Measurements from ENCODE around the gene TSPAN9.

DNA sequence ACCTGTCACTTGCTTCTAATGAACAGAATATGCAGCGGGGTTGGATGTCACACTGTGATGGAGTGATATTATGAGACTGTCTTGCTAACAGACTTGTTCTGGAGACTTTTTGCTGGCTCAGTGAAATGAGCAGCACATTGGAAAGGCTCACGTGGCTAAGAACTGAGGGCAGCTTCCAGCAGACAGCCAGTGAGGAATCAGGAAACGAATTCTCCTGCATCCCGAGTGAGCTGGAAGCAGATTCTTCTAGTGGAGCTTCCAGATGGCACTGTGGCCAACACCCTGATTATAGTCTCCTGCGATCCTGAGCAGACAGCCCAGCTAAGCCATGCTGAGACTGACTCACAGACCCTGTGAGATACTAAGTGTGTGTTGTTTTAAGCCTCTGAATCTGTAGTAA lies 16.1 kb upstream of the TSPAN9 start:
- TF ChIP-seq POLR2A (IDR thresholded peaks at IDR 0.05; ENCODE audit: borderline replicate concordance, extremely low read depth, insufficient read depth, insufficient read length) = no peak
- no peak for TF ChIP-seq EZH2 (IDR thresholded peaks at IDR 0.05)
- no peak for TF ChIP-seq POLR2AphosphoS5 (IDR thresholded peaks at IDR 0.05; ENCODE audit: low read depth, low read length)
- no peak for TF ChIP-seq CTCF (IDR thresholded peaks at IDR 0.05 in 2 of 3, conservative IDR thresholded peaks at IDR 0.05 in 1 of 3; ENCODE audit: borderline replicate concordance in 1 of 3, insufficient read depth in 1 of 3, low read depth in 2 of 3, low read length in 2 of 3)
- TF ChIP-seq JUND (IDR thresholded peaks at IDR 0.05) = no peak
- TF ChIP-seq ZBTB33 (IDR thresholded peaks at IDR 0.05; ENCODE audit: extremely low read depth, insufficient replicate concordance, low read length) = no peak
- no peak for TF ChIP-seq TCF7L2 (IDR thresholded peaks at IDR 0.05; ENCODE audit: borderline replicate concordance, extremely low read depth, insufficient read depth, insufficient read length)
- TF ChIP-seq, protein P1, sequence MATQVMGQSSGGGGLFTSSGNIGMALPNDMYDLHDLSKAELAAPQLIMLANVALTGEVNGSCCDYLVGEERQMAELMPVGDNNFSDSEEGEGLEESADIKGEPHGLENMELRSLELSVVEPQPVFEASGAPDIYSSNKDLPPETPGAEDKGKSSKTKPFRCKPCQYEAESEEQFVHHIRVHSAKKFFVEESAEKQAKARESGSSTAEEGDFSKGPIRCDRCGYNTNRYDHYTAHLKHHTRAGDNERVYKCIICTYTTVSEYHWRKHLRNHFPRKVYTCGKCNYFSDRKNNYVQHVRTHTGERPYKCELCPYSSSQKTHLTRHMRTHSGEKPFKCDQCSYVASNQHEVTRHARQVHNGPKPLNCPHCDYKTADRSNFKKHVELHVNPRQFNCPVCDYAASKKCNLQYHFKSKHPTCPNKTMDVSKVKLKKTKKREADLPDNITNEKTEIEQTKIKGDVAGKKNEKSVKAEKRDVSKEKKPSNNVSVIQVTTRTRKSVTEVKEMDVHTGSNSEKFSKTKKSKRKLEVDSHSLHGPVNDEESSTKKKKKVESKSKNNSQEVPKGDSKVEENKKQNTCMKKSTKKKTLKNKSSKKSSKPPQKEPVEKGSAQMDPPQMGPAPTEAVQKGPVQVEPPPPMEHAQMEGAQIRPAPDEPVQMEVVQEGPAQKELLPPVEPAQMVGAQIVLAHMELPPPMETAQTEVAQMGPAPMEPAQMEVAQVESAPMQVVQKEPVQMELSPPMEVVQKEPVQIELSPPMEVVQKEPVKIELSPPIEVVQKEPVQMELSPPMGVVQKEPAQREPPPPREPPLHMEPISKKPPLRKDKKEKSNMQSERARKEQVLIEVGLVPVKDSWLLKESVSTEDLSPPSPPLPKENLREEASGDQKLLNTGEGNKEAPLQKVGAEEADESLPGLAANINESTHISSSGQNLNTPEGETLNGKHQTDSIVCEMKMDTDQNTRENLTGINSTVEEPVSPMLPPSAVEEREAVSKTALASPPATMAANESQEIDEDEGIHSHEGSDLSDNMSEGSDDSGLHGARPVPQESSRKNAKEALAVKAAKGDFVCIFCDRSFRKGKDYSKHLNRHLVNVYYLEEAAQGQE (IDR thresholded peaks at IDR 0.05; ENCODE audit: low read depth) = no peak
- TF ChIP-seq YY1 (IDR thresholded peaks at IDR 0.05; ENCODE audit: extremely low read depth, insufficient replicate concordance, low read depth, low read length) = no peak
- no peak for TF ChIP-seq ZNF274 (IDR thresholded peaks at IDR 0.05; ENCODE audit: low read depth, low read length)
- no peak for TF ChIP-seq ELF1 (IDR thresholded peaks at IDR 0.05; ENCODE audit: borderline replicate concordance, low read depth)
- no peak for TF ChIP-seq EGR1 (IDR thresholded peaks at IDR 0.05; ENCODE audit: low read depth)
- no peak for TF ChIP-seq EZH2phosphoT487 (IDR thresholded peaks at IDR 0.05; ENCODE audit: borderline replicate concordance)

All from HCT116 (cell line).